Stomach smooth muscle (tissue), 2 donors: Measurements from ENCODE around the gene NEK11.

Experiments
- H3K27ac ChIP-seq: one replicate; pipeline ENCODE4 v1.7.0; 2013; ENCODE audit warnings: mild to moderate bottlenecking, low read length, inconsistent platforms
- H3K27me3 ChIP-seq, 2 donors: one replicate each; pipeline ENCODE4 v1.7.0; 2013; ENCODE audit warnings: low read length in 2 of 2; ENCODE audit not compliant: insufficient read depth in 2 of 2, control insufficient read depth in 1 of 2
- H3K36me3 ChIP-seq, 2 donors: one replicate each; pipeline ENCODE4 v1.7.0; 2013; ENCODE audit warnings: low read length in 2 of 2; ENCODE audit not compliant: control insufficient read depth in 2 of 2, insufficient read depth in 2 of 2
- H3K4me1 ChIP-seq: one replicate; pipeline ENCODE4 v1.7.0; 2013; ENCODE audit warnings: low read length; ENCODE audit not compliant: control insufficient read depth, insufficient read depth
- H3K4me3 ChIP-seq, 2 donors: one replicate each; pipeline ENCODE4 v1.7.0; 2013; ENCODE audit warnings: low read length in 2 of 2
- H3K9ac ChIP-seq, 2 donors: one replicate each; pipeline ENCODE4 v1.7.0; 2013; ENCODE audit warnings: low read length in 2 of 2, mild to moderate bottlenecking in 1 of 2
- H3K9me3 ChIP-seq, 2 donors: one replicate each; pipeline ENCODE4 v1.7.0; 2013; ENCODE audit warnings: low read length in 2 of 2; ENCODE audit not compliant: control insufficient read depth in 2 of 2
- donor health status: healthy.
- donor health status: Pancreatic carcinoma.

The NEK11 gene

DNA sequence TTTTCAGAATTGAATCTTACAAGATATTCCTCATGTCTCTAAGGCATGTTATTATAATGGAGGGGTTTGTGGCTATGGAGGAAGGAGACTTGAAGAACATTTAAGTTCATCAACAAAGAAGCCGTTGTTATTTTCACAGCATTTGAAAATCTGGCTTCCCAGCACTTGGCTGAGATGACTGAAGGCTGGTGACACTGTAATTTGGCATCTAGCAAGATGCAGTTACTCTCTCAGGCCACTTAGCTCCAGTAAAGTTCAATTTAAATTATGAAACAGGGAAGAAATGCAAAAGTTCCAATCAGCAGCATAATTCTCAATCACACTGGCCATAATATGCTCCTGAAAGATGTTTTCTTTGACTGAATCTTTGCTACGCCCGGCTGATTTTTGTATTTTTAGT is 215.5 kb downstream of the NEK11 start:
- Histone ChIP-seq H3K27ac (no peak overlapping the region), H3K9ac (no peak overlapping the region), H3K4me1 (no peaks in the 10 kb centered on the region), H3K9me3 (no peaks in the 10 kb centered on the region), H3K27me3 (no peaks in the 10 kb centered on the region), H3K4me3 (no peak overlapping the region), H3K36me3 (no peaks in the 10 kb centered on the region)

DNA sequence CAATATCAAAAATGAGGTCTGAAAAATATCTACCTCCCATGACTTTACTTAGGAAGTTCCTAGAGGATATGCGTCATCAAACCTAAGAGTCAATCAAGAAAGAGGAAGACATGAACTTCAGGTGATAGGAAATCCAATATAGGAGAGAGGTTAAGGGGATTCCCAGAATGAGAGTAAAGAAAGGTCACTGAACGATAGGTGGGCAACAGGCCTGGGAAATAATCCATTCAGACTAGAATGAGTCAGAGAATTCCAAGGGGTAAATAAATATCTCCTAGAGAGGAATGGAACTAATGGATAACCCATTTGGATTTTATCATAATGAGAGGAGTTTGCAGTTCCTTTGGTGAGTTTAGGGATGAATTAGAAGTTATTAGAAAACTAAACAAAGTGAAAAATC is 223.8 kb downstream of the NEK11 start:
- no peaks in the 10 kb centered on the region for H3K36me3 ChIP-seq
- H3K9me3 ChIP-seq: no peaks in the 10 kb centered on the region
- H3K27me3 ChIP-seq: no peaks in the 10 kb centered on the region
- H3K9ac ChIP-seq: no peak overlapping the region
- H3K4me1 ChIP-seq: no peaks in the 10 kb centered on the region
- no peak overlapping the region for H3K4me3 ChIP-seq
- H3K27ac ChIP-seq: no peak overlapping the region

DNA sequence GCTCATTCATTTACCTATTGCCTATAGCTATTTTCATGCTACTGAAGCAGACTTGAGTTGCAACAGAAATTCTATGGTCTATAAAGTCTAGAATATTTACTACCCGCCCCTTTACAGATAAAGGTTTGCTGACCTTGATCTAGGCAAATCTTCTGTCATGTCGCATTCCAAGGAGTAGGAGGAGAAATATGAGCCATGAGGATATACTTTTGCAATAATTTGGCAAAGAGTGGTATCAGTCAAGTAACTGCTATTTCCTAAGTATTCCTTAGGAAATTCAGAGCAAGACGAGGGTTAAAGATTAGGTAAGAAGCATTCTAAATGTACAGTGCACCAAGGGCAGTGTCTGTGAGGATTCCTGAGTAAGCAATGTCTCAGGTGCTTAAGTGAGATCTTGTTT is 233.8 kb downstream of the NEK11 start:
- Histone ChIP-seq H3K27ac (no peak overlapping the region), H3K27me3 (no peaks in the 10 kb centered on the region), H3K9ac (no peak overlapping the region), H3K4me1 (no peaks in the 10 kb centered on the region), H3K36me3 (no peaks in the 10 kb centered on the region), H3K4me3 (no peak overlapping the region), H3K9me3 (peaks cover 0 to 3% of the 10 kb centered on the region in 2 donors)

DNA sequence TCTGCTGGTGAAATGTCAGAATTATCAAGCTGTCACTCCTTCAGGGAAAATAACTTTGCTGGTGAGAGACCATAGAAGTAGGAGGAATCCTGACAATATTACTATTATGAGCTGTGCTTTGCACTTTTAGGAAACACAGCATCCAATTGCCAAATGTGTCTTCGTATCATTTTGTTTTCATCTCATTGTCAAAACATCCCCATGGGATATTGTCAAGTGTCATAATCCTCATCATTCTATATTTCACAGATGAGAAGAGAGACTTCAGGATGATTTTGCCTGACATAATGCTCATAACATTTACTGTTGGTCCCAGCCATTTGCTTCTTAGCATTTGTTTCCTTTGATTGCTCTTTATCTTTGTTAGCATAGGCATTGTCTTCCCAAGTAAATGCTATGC is 234.4 kb downstream of the NEK11 start:
- no peaks in the 10 kb centered on the region for H3K4me1 ChIP-seq
- H3K9me3 ChIP-seq: peaks cover 0 to 3% of the 10 kb centered on the region in 2 donors
- no peaks in the 10 kb centered on the region for H3K27me3 ChIP-seq
- H3K36me3 ChIP-seq: no peaks in the 10 kb centered on the region
- no peak overlapping the region for H3K4me3 ChIP-seq
- H3K27ac ChIP-seq: no peak overlapping the region
- H3K9ac ChIP-seq: no peak overlapping the region

DNA sequence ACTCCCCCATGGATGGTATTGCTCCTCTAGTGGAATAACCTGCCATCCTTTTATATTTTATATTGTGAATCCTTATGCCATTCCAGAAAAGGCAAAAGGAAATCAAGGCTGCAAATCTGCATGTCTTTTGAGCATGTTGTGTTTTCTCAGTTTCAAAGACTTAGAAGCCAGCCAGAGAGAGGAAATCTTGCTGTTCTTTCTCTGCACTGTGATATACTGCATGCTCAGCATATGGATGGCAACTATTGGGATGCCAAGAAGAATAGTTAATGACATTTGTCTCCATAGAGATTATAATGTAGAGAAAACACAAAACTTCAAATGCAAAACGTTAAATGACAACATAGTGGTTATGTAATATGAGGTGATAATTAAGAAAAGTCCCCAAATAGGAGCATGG is 248.9 kb downstream of the NEK11 start:
- H3K27ac ChIP-seq: no peak overlapping the region
- H3K4me3 ChIP-seq: no peak overlapping the region
- H3K9ac ChIP-seq: no peak overlapping the region
- H3K27me3 ChIP-seq: no peaks in the 10 kb centered on the region
- H3K9me3 ChIP-seq: no peaks in the 10 kb centered on the region
- no peaks in the 10 kb centered on the region for H3K4me1 ChIP-seq
- H3K36me3 ChIP-seq: no peaks in the 10 kb centered on the region

DNA sequence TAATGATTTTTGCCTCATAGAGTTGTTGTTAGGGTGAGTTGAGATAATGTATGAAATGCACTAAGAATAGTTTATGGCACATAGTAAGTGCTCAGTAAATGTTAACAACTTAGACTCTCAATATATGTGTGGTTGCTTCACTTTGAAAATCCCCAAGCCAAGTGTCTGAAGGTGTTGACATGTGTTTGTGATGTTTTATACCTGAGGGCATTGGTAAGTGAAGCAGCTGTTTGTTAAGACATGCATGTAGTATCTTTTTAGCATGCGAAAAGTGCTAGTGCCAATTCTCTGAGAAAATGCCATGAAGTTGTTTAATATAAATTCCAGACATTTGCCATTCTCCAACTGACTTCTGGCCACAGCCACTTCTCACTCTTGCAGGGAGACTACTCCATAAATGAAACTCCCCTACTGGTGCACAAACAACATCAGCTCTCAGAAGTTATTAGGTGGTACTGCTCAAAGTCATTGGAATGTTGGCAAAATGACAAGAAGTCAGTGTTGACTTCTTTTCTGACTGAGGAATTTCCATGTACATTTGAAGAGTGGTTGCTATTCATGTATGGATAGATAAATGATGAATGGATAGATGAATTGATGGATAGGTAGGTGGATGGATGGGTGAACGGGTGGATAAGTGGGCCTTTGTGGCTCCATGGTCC is 251.3 kb downstream of the NEK11 start:
- Histone ChIP-seq H3K4me3 (no peak overlapping the region), H3K36me3 (no peaks in the 10 kb centered on the region), H3K4me1 (no peaks in the 10 kb centered on the region), H3K27me3 (no peaks in the 10 kb centered on the region), H3K9me3 (no peaks in the 10 kb centered on the region), H3K27ac (no peak overlapping the region), H3K9ac (no peak overlapping the region)

DNA sequence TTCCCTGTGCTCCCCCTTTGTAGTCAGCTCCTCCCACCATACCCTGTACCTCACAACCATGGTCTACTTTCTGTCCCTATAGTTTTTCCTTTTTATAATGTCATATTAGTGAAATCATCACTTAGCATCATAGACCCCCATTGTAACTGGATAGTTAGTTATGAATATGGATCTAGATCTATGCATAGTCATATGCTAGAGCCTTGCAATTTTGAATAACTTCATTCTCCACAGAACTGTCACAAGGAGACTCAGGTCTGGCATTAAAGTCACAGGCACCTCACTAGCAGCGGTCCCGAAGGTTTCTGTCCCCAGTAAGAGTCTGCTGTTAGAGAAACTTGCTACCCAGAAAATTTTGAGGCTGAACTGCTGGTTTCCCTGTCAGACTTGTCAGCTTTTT is 252.9 kb downstream of the NEK11 start:
- no peak overlapping the region for H3K4me3 ChIP-seq
- no peaks in the 10 kb centered on the region for H3K27me3 ChIP-seq

DNA sequence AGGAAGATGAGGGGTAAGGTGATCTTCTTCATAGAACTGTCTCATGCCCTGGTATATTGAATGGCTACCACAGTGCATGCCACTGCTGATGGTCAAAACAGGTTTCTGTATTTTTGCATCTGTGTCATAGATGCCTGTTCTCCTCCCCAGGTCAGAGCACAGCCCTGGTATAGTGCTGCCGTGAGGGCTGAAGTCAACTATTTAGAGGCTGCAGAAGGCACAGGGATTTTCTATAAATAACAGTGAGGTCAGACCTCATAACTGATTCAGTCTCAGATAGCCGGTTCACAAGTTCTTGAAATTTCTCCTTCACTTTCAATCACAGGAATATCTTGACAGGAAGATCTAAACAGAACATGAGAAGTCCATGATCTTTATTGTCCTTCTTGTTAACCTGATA is 255.7 kb downstream of the NEK11 start:
- H3K27me3 ChIP-seq: no peaks in the 10 kb centered on the region
- no peak overlapping the region for H3K4me3 ChIP-seq
- H3K36me3 ChIP-seq: no peaks in the 10 kb centered on the region
- no peak overlapping the region for H3K9ac ChIP-seq
- no peak overlapping the region for H3K27ac ChIP-seq
- no peaks in the 10 kb centered on the region for H3K4me1 ChIP-seq
- H3K9me3 ChIP-seq: no peaks in the 10 kb centered on the region

More for the DNA sequence above, 252.9 kb downstream of the NEK11 start:
- H3K9ac ChIP-seq: no peak overlapping the region
- H3K27ac ChIP-seq: no peak overlapping the region
- H3K9me3 ChIP-seq: no peaks in the 10 kb centered on the region
- H3K36me3 ChIP-seq: no peaks in the 10 kb centered on the region
- no peaks in the 10 kb centered on the region for H3K4me1 ChIP-seq

DNA sequence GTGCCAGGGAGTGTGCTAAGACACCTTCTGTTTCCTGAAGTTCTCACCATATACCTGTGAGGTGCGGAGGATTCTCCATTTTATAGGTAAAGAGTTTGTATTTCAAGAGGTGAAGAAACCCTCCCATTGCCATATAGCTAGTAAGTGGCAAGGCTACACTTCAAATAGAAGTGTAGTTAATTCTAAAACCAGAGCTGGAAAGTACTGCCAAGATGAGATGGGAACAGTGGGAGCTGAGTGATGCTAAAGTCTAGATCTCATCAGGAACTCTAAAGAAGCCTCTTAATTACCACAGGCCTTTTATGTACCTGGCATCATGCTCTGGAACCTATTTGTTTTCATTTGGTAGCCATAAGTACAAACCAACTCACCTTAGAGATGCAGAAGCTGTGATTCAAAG is 256.3 kb downstream of the NEK11 start:
- H3K36me3 ChIP-seq: peaks cover 0 to 1% of the 10 kb centered on the region in 2 donors
- H3K4me3 ChIP-seq: no peak overlapping the region
- H3K9ac ChIP-seq: no peak overlapping the region
- no peaks in the 10 kb centered on the region for H3K9me3 ChIP-seq
- no peak overlapping the region for H3K27ac ChIP-seq
- H3K4me1 ChIP-seq: no peaks in the 10 kb centered on the region
- H3K27me3 ChIP-seq: no peaks in the 10 kb centered on the region

DNA sequence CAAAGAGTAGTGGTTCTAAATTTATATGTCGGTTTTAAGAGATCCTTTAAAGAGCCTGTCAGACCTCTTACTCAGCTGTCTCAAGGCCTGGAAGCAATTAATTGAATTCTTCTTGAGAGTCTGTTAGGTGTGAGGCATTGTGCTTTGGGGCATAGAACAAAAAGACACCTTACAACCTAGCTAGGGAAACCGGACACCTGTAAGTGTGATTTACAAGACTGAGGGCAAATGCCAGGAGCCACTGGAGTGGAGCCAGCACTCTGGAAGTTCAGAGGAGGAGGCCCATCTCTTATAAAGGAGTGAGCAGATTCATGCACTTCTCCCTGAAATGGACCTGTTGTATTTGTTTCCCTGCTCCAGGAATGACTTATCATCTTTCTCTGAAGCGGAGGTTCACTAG is 257.2 kb downstream of the NEK11 start:
- Histone ChIP-seq H3K9me3 (no peaks in the 10 kb centered on the region), H3K27me3 (no peaks in the 10 kb centered on the region), H3K4me3 (no peak overlapping the region), H3K27ac (no peak overlapping the region), H3K36me3 (peaks cover 0 to 2% of the 10 kb centered on the region in 2 donors), H3K9ac (no peak overlapping the region), H3K4me1 (no peaks in the 10 kb centered on the region)

DNA sequence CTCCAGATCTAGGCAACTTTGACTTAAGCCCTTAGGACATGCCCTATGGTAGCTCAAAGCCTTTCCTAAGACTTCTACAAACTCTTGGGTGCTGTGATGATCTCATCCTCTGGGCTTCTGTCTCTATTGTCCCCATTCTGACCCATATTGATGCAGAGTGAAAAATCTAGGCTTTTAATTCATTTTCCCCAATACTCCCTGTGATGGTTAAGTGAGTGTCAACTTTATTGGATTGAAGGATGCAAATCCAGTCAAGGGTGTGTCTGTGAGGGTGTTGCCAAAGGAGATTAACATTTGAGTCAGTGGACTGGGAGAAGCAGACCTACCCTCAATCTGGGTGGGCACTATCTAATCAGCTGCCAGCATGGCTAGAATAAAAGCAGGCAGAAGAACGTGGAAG is 257.6 kb downstream of the NEK11 start:
- Histone ChIP-seq H3K27ac (no peak overlapping the region), H3K36me3 (peaks cover 0 to 2% of the 10 kb centered on the region in 2 donors)

More for the DNA sequence above, 257.6 kb downstream of the NEK11 start:
- no peak overlapping the region for H3K4me3 ChIP-seq
- no peaks in the 10 kb centered on the region for H3K27me3 ChIP-seq
- H3K9ac ChIP-seq: no peak overlapping the region
- no peaks in the 10 kb centered on the region for H3K4me1 ChIP-seq
- H3K9me3 ChIP-seq: no peaks in the 10 kb centered on the region
